Tibial nerve (tissue), 4 donors: ENCODE data around the gene PHC2. TPM values are rescaled to one million over a fixed set of nuclear protein-coding genes. Genes with fewer than 3 reads are reported as not detected.

ENCODE experiments used
- DNase-seq, 2 donors: peaks; one replicate each; pipeline ENCODE4 v3.0.0-alpha.2; 2019; ENCODE audit warnings: low spot score in 2 of 2
- H3K27ac ChIP-seq, 4 donors: fragments of 200-600 bp; sonication (generic) in 3 of 4; one replicate each; pipeline ENCODE4 v1.5.1; 2017 to 2019; ENCODE audit warnings: mild to moderate bottlenecking in 1 of 4
- H3K27me3 ChIP-seq, 2 donors: fragments of 200-600 bp; sonication (generic) in 1 of 2; one replicate each; pipeline versions ENCODE4 v1.5.1 to v1.6.0; 2017 to 2019
- H3K36me3 ChIP-seq, 3 donors: fragments of 200-600 bp; sonication (generic); one replicate each; pipeline ENCODE4 v1.5.1; 2018 to 2019
- H3K4me1 ChIP-seq, 4 donors: fragments of 200-600 bp; sonication (generic) in 3 of 4; one replicate each; pipeline ENCODE4 v1.5.1; 2017 to 2019
- H3K4me3 ChIP-seq, 4 donors: fragments of 200-600 bp; sonication (generic) in 3 of 4; one replicate each; pipeline ENCODE4 v1.5.1; 2017 to 2019; ENCODE audit warnings: mild to moderate bottlenecking in 1 of 4, moderate library complexity in 1 of 4
- H3K9me3 ChIP-seq, 4 donors: fragments of 200-600 bp; sonication (generic) in 3 of 4; one replicate each; pipeline ENCODE4 v1.5.1; 2017 to 2019
- CTCF ChIP-seq, 5 experiments: fragments of 200-600 bp in 3 of 5; fragments of 450-650 bp in 2 of 5; sonication (generic) in 3 of 5; IDR thresholded peaks; one replicate each; pipeline ENCODE4 v1.5.1; 2016 to 2019; ENCODE audit warnings: antibody characterized with exemption in 5 of 5, mild to moderate bottlenecking in 3 of 5, moderate library complexity in 2 of 5
- EP300 ChIP-seq, 2 donors: sonication (generic); formaldehyde crosslinking; IDR thresholded peaks; one replicate each; pipeline ENCODE4 v1.6.1; 2017; ENCODE audit warnings: antibody characterized with exemption in 2 of 2, mild to moderate bottlenecking in 1 of 2
- POLR2A ChIP-seq, 2 donors: fragments of 450-650 bp; IDR thresholded peaks; one replicate each; pipeline ENCODE4 v1.6.1; 2017; ENCODE audit warnings: antibody characterized with exemption in 2 of 2, mild to moderate bottlenecking in 2 of 2, moderate library complexity in 2 of 2
- WGBS, 2 donors: methylation state at CpG; one replicate each; pipeline ENCODE4 v1.1.5; 2018; 5-methylcytosine and 5-hydroxymethylcytosine counted together
- total RNA-seq, 4 donors: library from RNA; depleted of rRNA; stranded (reverse); fragments of >200 nt; gene quantifications; one replicate each; pipeline ENCODE4 v1.1.0, GENCODE V29; 2016

Gene PHC2
- total RNA-seq, 4 donors from 2014 or later = 152 to 458 (median 204) TPM

- H3K27me3 ChIP-seq = no peaks in the 10 kb centered on the region
- peaks cover 0 to 17% (median 4%) of the 10 kb centered on the region in 4 donors for H3K4me1 ChIP-seq
- H3K9me3 ChIP-seq = no peaks in the 10 kb centered on the region
- no peak for DNase-seq
- 12 to 31% methylated on average over 5 of the region's 5 CpGs for whole genome bisulfite sequencing, 2 donors
- TF ChIP-seq CTCF (IDR thresholded peaks at IDR 0.05) (no peak), EP300 (IDR thresholded peaks at IDR 0.05) (no peak)
- peak overlapping the region in 1 of 4 donors; percentile 50 for H3K27ac ChIP-seq
- no peak overlapping the region for H3K4me3 ChIP-seq
- H3K36me3 ChIP-seq = no peaks in the 10 kb centered on the region
Measured at GRCh38 chr1:33410091-33410701, 20.7 kb downstream of the PHC2 start.

GRCh38 chr1:33408093-33408436, 22.8 kb downstream of the PHC2 start:
- no peak overlapping the region for H3K4me3 ChIP-seq
- 59 to 74% methylated on average over 2 of the region's 2 CpGs for WGBS, 2 donors
- H3K27me3 ChIP-seq = no peaks in the 10 kb centered on the region
- H3K9me3 ChIP-seq = no peaks in the 10 kb centered on the region
- no peak for DNase-seq
- TF ChIP-seq POLR2A (IDR thresholded peaks at IDR 0.05) = no peak
- TF ChIP-seq EP300 (IDR thresholded peaks at IDR 0.05) = no peak
- TF ChIP-seq CTCF (IDR thresholded peaks at IDR 0.05) = no peak
- no peaks in the 10 kb centered on the region for H3K36me3 ChIP-seq
- H3K4me1 ChIP-seq = peaks cover 0 to 17% (median 4%) of the 10 kb centered on the region in 4 donors
- H3K27ac ChIP-seq = no peak overlapping the region

GRCh38 chr1:33407352-33408092, 23.4 kb downstream of the PHC2 start:
- no peak overlapping the region for H3K27ac ChIP-seq
- H3K36me3 ChIP-seq = no peaks in the 10 kb centered on the region
- TF ChIP-seq EP300 (IDR thresholded peaks at IDR 0.05) (no peak), POLR2A (IDR thresholded peaks at IDR 0.05) (no peak), CTCF (IDR thresholded peaks at IDR 0.05) (no peak)
- no peaks in the 10 kb centered on the region for H3K9me3 ChIP-seq
- no peak for DNase-seq
- 78 to 96% methylated on average over 1 of the region's 1 CpG for WGBS, 2 donors
- H3K27me3 ChIP-seq = no peaks in the 10 kb centered on the region
- peaks cover 0 to 17% (median 4%) of the 10 kb centered on the region in 4 donors for H3K4me1 ChIP-seq
- no peak overlapping the region for H3K4me3 ChIP-seq

GRCh38 chr1:33402206-33402605, 28.7 kb downstream of the PHC2 start:
- no peaks in the 10 kb centered on the region for H3K27me3 ChIP-seq
- H3K9me3 ChIP-seq = no peaks in the 10 kb centered on the region
- no peaks in the 10 kb centered on the region for H3K36me3 ChIP-seq
- 98 to 100% methylated on average over 1 of the region's 1 CpG for WGBS, 2 donors
- TF ChIP-seq EP300 (IDR thresholded peaks at IDR 0.05) = no peak
- TF ChIP-seq POLR2A (IDR thresholded peaks at IDR 0.05) = no peak
- no peak for TF ChIP-seq CTCF (IDR thresholded peaks at IDR 0.05)
- no peak overlapping the region for H3K27ac ChIP-seq
- no peaks in the 10 kb centered on the region for H3K4me1 ChIP-seq
- no peak for DNase-seq
- H3K4me3 ChIP-seq = no peak overlapping the region

- Histone ChIP-seq H3K9me3 (no peaks in the 10 kb centered on the region), H3K27me3 (no peaks in the 10 kb centered on the region), H3K4me1 (no peaks in the 10 kb centered on the region), H3K36me3 (no peaks in the 10 kb centered on the region), H3K4me3 (no peak overlapping the region), H3K27ac (no peak overlapping the region)
- DNase-seq = no peak
- 95 to 97% methylated on average over 3 of the region's 3 CpGs for WGBS, 2 donors
- TF ChIP-seq CTCF (IDR thresholded peaks at IDR 0.05) (no peak), EP300 (IDR thresholded peaks at IDR 0.05) (no peak), POLR2A (IDR thresholded peaks at IDR 0.05) (no peak)
Measured at GRCh38 chr1:33401471-33401870, 29.4 kb downstream of the PHC2 start.
